ENCODE data around the gene TRAPPC8. TPM values are rescaled to one million over a fixed set of nuclear protein-coding genes. Genes with fewer than 3 reads are reported as not detected.

Gene TRAPPC8
- total and polyA plus RNA-seq, 2 experiments from 2014 or later: 27.2 to 66.2 TPM

DNA sequence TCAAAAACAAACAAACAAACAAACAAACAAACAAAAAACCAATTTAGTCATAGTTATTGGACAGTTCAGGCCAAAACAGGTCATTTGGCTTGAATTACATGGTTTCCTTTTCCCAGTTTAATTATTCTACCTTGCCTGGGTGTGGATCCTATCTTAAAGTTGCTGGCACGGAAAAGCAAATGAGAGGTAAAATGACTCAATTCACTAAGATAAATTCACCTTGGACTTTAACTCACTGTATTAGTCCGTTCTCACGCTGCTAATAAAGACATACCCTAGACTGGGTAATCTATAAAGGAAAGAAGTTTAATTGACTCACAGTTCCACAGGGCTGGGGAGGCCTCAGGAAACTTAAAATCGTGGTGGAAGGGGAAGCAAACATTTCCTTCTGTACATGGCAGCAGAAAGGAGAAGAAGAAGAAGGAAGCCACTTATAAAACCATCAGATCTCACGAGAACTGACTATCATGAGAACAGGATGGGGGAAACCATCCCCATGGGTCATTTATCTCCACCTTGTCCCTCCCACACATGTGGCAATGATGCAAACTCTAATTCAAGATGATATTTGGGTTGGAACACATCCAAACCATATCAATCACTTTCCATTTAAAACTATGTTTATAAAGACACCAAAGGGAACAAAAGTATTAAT is 22.5 kb upstream of the TRAPPC8 start:
- no peak overlapping the region for H3K27ac ChIP-seq (ENCODE audit: low read depth)
- no peak for ATAC-seq
- peaks cover 12% of the 10 kb centered on the region; the same call in 2 of the 3 replicates for H3K36me3 Mint-ChIP-seq (ENCODE audit: low read depth)
- H3K27me3 ChIP-seq (ENCODE audit: insufficient read depth): no peaks in the 10 kb centered on the region
- no peak overlapping the region for H3K27ac Mint-ChIP-seq
- H3K4me1 Mint-ChIP-seq: peaks cover under 1% of the 10 kb centered on the region; the same call in 2 of the 3 replicates
- H3F3A ChIP-seq (replicated peaks; ENCODE audit: low read depth): no peaks in the 10 kb centered on the region
- H2AFZ ChIP-seq: no peak overlapping the region
- H3K27me3 Mint-ChIP-seq (ENCODE audit: insufficient read depth, low read depth, poor library complexity): peaks cover 5% of the 10 kb centered on the region
- no peaks in the 10 kb centered on the region; the same call in 1 of the 2 replicates for H3K9me2 ChIP-seq (ENCODE audit: insufficient read depth)
- no peak overlapping the region for H3K4me3 ChIP-seq
- H3K4me1 ChIP-seq (ENCODE audit: insufficient read depth): no peaks in the 10 kb centered on the region
- DNase-seq (ENCODE audit: low spot score): no peak
- TF ChIP-seq, protein P1, sequence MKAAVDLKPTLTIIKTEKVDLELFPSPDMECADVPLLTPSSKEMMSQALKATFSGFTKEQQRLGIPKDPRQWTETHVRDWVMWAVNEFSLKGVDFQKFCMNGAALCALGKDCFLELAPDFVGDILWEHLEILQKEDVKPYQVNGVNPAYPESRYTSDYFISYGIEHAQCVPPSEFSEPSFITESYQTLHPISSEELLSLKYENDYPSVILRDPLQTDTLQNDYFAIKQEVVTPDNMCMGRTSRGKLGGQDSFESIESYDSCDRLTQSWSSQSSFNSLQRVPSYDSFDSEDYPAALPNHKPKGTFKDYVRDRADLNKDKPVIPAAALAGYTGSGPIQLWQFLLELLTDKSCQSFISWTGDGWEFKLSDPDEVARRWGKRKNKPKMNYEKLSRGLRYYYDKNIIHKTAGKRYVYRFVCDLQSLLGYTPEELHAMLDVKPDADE (IDR thresholded peaks at IDR 0.05): no peak
- TF ChIP-seq ZNF331 (CRISPR knock-in tag; IDR thresholded peaks at IDR 0.05; ENCODE audit: low read depth): no peak
- TF ChIP-seq, protein P2, sequence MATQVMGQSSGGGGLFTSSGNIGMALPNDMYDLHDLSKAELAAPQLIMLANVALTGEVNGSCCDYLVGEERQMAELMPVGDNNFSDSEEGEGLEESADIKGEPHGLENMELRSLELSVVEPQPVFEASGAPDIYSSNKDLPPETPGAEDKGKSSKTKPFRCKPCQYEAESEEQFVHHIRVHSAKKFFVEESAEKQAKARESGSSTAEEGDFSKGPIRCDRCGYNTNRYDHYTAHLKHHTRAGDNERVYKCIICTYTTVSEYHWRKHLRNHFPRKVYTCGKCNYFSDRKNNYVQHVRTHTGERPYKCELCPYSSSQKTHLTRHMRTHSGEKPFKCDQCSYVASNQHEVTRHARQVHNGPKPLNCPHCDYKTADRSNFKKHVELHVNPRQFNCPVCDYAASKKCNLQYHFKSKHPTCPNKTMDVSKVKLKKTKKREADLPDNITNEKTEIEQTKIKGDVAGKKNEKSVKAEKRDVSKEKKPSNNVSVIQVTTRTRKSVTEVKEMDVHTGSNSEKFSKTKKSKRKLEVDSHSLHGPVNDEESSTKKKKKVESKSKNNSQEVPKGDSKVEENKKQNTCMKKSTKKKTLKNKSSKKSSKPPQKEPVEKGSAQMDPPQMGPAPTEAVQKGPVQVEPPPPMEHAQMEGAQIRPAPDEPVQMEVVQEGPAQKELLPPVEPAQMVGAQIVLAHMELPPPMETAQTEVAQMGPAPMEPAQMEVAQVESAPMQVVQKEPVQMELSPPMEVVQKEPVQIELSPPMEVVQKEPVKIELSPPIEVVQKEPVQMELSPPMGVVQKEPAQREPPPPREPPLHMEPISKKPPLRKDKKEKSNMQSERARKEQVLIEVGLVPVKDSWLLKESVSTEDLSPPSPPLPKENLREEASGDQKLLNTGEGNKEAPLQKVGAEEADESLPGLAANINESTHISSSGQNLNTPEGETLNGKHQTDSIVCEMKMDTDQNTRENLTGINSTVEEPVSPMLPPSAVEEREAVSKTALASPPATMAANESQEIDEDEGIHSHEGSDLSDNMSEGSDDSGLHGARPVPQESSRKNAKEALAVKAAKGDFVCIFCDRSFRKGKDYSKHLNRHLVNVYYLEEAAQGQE (IDR thresholded peaks at IDR 0.05; ENCODE audit: unreplicated experiment): no peak
- TF ChIP-seq POLR2AphosphoS5 (IDR thresholded peaks at IDR 0.05; ENCODE audit: low read depth): no peak
- H3K79me2 ChIP-seq (replicated peaks; ENCODE audit: insufficient read depth): no peaks in the 10 kb centered on the region
- H3K4me3 Mint-ChIP-seq: no peak overlapping the region
- no peak overlapping the region for H3K4me2 ChIP-seq
- no peaks in the 10 kb centered on the region for H3K36me3 ChIP-seq (ENCODE audit: insufficient read depth)
- H3K9me3 Mint-ChIP-seq: peaks cover 13% of the 10 kb centered on the region
- no peaks in the 10 kb centered on the region for H4K20me1 ChIP-seq (replicated peaks; ENCODE audit: insufficient read depth)

DNA sequence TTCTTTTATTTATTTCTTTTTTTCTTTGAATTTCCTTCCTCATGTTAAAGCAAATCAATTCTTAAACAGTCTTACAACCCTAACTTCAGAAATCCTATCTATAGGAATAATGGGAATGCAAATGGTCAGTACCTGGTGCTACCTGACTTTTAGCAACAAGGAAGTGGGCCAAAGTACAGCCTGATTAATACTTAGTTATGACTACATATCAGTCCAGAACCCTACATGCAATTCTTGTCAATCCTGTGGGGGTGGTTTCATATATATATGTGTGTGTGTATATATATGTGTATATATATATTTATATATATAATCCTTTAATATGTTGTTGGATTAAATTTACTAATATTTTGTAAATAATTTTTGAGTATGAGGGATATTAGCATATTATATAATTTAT is 14.8 kb upstream of the TRAPPC8 start:
- H2AFZ ChIP-seq: no peak overlapping the region
- H3K27ac ChIP-seq (ENCODE audit: low read depth): no peak overlapping the region
- no peaks in the 10 kb centered on the region for H3K36me3 ChIP-seq (ENCODE audit: insufficient read depth)
- Mint-ChIP-seq H3K36me3 (ENCODE audit: low read depth) (peaks cover 18% of the 10 kb centered on the region), H3K27ac (no peak overlapping the region), H3K4me3 (no peak overlapping the region), H3K9me3 (peaks cover 28% of the 10 kb centered on the region), H3K27me3 (ENCODE audit: insufficient read depth, low read depth, poor library complexity) (peaks cover 8% of the 10 kb centered on the region), H3K4me1 (peaks cover 8% of the 10 kb centered on the region; the same call in 2 of the 3 replicates)
- H3K4me2 ChIP-seq: no peak overlapping the region
- no peaks in the 10 kb centered on the region for H4K20me1 ChIP-seq (replicated peaks; ENCODE audit: insufficient read depth)
- DNase-seq (ENCODE audit: low spot score): no peak
- H3K4me3 ChIP-seq: no peak overlapping the region
- no peak for ATAC-seq
- no peaks in the 10 kb centered on the region for H3K79me2 ChIP-seq (replicated peaks; ENCODE audit: insufficient read depth)
- no peaks in the 10 kb centered on the region for H3K27me3 ChIP-seq (ENCODE audit: insufficient read depth)
- H3K9me2 ChIP-seq (ENCODE audit: insufficient read depth): no peaks in the 10 kb centered on the region; the same call in 1 of the 2 replicates
- peaks cover 5% of the 10 kb centered on the region; the same call in 1 of the 2 replicates for H3K4me1 ChIP-seq (ENCODE audit: insufficient read depth)
- TF ChIP-seq, protein P3, sequence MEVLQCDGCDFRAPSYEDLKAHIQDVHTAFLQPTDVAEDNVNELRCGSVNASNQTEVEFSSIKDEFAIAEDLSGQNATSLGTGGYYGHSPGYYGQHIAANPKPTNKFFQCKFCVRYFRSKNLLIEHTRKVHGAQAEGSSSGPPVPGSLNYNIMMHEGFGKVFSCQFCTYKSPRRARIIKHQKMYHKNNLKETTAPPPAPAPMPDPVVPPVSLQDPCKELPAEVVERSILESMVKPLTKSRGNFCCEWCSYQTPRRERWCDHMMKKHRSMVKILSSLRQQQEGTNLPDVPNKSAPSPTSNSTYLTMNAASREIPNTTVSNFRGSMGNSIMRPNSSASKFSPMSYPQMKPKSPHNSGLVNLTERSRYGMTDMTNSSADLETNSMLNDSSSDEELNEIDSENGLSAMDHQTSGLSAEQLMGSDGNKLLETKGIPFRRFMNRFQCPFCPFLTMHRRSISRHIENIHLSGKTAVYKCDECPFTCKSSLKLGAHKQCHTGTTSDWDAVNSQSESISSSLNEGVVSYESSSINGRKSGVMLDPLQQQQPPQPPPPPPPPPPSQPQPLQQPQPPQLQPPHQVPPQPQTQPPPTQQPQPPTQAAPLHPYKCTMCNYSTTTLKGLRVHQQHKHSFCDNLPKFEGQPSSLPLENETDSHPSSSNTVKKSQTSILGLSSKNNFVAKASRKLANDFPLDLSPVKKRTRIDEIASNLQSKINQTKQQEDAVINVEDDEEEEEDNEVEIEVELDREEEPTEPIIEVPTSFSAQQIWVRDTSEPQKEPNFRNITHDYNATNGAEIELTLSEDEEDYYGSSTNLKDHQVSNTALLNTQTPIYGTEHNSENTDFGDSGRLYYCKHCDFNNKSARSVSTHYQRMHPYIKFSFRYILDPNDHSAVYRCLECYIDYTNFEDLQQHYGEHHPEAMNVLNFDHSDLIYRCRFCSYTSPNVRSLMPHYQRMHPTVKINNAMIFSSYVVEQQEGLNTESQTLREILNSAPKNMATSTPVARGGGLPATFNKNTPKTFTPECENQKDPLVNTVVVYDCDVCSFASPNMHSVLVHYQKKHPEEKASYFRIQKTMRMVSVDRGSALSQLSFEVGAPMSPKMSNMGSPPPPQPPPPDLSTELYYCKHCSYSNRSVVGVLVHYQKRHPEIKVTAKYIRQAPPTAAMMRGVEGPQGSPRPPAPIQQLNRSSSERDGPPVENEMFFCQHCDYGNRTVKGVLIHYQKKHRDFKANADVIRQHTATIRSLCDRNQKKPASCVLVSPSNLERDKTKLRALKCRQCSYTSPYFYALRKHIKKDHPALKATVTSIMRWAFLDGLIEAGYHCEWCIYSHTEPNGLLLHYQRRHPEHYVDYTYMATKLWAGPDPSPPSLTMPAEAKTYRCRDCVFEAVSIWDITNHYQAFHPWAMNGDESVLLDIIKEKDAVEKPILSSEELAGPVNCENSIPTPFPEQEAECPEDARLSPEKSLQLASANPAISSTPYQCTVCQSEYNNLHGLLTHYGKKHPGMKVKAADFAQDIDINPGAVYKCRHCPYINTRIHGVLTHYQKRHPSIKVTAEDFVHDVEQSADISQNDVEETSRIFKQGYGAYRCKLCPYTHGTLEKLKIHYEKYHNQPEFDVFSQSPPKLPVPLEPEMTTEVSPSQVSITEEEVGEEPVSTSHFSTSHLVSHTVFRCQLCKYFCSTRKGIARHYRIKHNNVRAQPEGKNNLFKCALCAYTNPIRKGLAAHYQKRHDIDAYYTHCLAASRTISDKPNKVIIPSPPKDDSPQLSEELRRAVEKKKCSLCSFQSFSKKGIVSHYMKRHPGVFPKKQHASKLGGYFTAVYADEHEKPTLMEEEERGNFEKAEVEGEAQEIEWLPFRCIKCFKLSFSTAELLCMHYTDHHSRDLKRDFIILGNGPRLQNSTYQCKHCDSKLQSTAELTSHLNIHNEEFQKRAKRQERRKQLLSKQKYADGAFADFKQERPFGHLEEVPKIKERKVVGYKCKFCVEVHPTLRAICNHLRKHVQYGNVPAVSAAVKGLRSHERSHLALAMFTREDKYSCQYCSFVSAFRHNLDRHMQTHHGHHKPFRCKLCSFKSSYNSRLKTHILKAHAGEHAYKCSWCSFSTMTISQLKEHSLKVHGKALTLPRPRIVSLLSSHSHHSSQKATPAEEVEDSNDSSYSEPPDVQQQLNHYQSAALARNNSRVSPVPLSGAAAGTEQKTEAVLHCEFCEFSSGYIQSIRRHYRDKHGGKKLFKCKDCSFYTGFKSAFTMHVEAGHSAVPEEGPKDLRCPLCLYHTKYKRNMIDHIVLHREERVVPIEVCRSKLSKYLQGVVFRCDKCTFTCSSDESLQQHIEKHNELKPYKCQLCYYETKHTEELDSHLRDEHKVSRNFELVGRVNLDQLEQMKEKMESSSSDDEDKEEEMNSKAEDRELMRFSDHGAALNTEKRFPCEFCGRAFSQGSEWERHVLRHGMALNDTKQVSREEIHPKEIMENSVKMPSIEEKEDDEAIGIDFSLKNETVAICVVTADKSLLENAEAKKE (CRISPR knock-in tag; IDR thresholded peaks at IDR 0.05): no peak
- H3F3A ChIP-seq (replicated peaks; ENCODE audit: low read depth): no peaks in the 10 kb centered on the region
